ENCODE measurements around the gene PLD5. TPM values are rescaled to one million over a fixed set of nuclear protein-coding genes. Genes with fewer than 3 reads are reported as not detected.
"Not testable (repeated sequence)": the region's sequence is repeated elsewhere in the genome, so short reads cannot be mapped to it uniquely, and the experiment has no call there.

Gene PLD5
- total and polyA plus RNA-seq, 5 donors = 0.14 to 0.31 (median 0.17) TPM; not detected in 1

- H3K4me1 ChIP-seq (ENCODE audit: control insufficient read depth, insufficient read depth, low read length); intact Hi-C loops (cut with DNase I); H3K27ac ChIP-seq (ENCODE audit: low read length); H3K9me3 ChIP-seq (ENCODE audit: control insufficient read depth, low read length); ATAC-seq; DNase-seq; H3K4me3 ChIP-seq (ENCODE audit: low read length); H3K27me3 ChIP-seq (ENCODE audit: control insufficient read depth, insufficient read depth): not testable (repeated sequence)
- 28% methylated on average over 5 of the region's 5 CpGs for WGBS
Measured at GRCh38 chr1:242330865-242331264, 193.6 kb downstream of the PLD5 start.

GRCh38 chr1:242327381-242327780, 197.1 kb downstream of the PLD5 start:
- H3K9me3 ChIP-seq (ENCODE audit: control insufficient read depth, low read length); H3K4me1 ChIP-seq (ENCODE audit: control insufficient read depth, insufficient read depth, low read length); DNase-seq; ATAC-seq; H3K4me3 ChIP-seq (ENCODE audit: low read length); intact Hi-C loops (cut with DNase I); H3K27ac ChIP-seq (ENCODE audit: low read length); H3K27me3 ChIP-seq (ENCODE audit: control insufficient read depth, insufficient read depth): not testable (repeated sequence)

- intact Hi-C loops (cut with DNase I); H3K9me3 ChIP-seq (ENCODE audit: control insufficient read depth, low read length); H3K27ac ChIP-seq (ENCODE audit: low read length); H3K4me3 ChIP-seq (ENCODE audit: low read length); DNase-seq; ATAC-seq; H3K4me1 ChIP-seq (ENCODE audit: control insufficient read depth, insufficient read depth, low read length); H3K27me3 ChIP-seq (ENCODE audit: control insufficient read depth, insufficient read depth): not testable (repeated sequence)
- 42% methylated on average over 7 of the region's 7 CpGs for WGBS
Measured at GRCh38 chr1:242321981-242322380, 202.5 kb downstream of the PLD5 start.

GRCh38 chr1:242318140-242318539, 206.4 kb downstream of the PLD5 start:
- Histone ChIP-seq H3K27ac (ENCODE audit: low read length) (no peak overlapping the region), H3K9me3 (ENCODE audit: control insufficient read depth, low read length) (no peaks in the 10 kb centered on the region), H3K27me3 (ENCODE audit: control insufficient read depth, insufficient read depth) (no peaks in the 10 kb centered on the region), H3K4me3 (ENCODE audit: low read length) (no peak overlapping the region), H3K4me1 (ENCODE audit: control insufficient read depth, insufficient read depth, low read length) (no peaks in the 10 kb centered on the region)
- ATAC-seq = no peak
- intact Hi-C loops (cut with DNase I) = no loop called here
- DNase-seq = no peak
- 84% methylated on average over 10 of the region's 10 CpGs for WGBS

GRCh38 chr1:242314865-242315264, 209.6 kb downstream of the PLD5 start:
- H3K27ac ChIP-seq (ENCODE audit: low read length); H3K4me1 ChIP-seq (ENCODE audit: control insufficient read depth, insufficient read depth, low read length); H3K9me3 ChIP-seq (ENCODE audit: control insufficient read depth, low read length); ATAC-seq; H3K27me3 ChIP-seq (ENCODE audit: control insufficient read depth, insufficient read depth); intact Hi-C loops (cut with DNase I); DNase-seq; H3K4me3 ChIP-seq (ENCODE audit: low read length): not testable (repeated sequence)
- WGBS = 87% methylated on average over 1 of the region's 1 CpG

GRCh38 chr1:242314085-242314649, 210.3 kb downstream of the PLD5 start:
- ATAC-seq; H3K27ac ChIP-seq (ENCODE audit: low read length); H3K4me3 ChIP-seq (ENCODE audit: low read length); H3K27me3 ChIP-seq (ENCODE audit: control insufficient read depth, insufficient read depth); H3K4me1 ChIP-seq (ENCODE audit: control insufficient read depth, insufficient read depth, low read length); H3K9me3 ChIP-seq (ENCODE audit: control insufficient read depth, low read length); intact Hi-C loops (cut with DNase I); DNase-seq: not testable (repeated sequence)
- 40% methylated on average over 3 of the region's 3 CpGs for WGBS

- intact Hi-C loops (cut with DNase I); H3K4me3 ChIP-seq (ENCODE audit: low read length); ATAC-seq; H3K9me3 ChIP-seq (ENCODE audit: control insufficient read depth, low read length); DNase-seq; H3K27me3 ChIP-seq (ENCODE audit: control insufficient read depth, insufficient read depth); H3K27ac ChIP-seq (ENCODE audit: low read length); H3K4me1 ChIP-seq (ENCODE audit: control insufficient read depth, insufficient read depth, low read length): not testable (repeated sequence)
- 44% methylated on average over 6 of the region's 7 CpGs for WGBS
Measured at GRCh38 chr1:242308681-242309080, 215.8 kb downstream of the PLD5 start.

GRCh38 chr1:242293781-242294180, 230.7 kb downstream of the PLD5 start:
- WGBS = 85% methylated on average over 1 of the region's 1 CpG
- H3K9me3 ChIP-seq (ENCODE audit: control insufficient read depth, low read length); H3K27me3 ChIP-seq (ENCODE audit: control insufficient read depth, insufficient read depth); H3K27ac ChIP-seq (ENCODE audit: low read length); intact Hi-C loops (cut with DNase I); H3K4me1 ChIP-seq (ENCODE audit: control insufficient read depth, insufficient read depth, low read length); H3K4me3 ChIP-seq (ENCODE audit: low read length); ATAC-seq; DNase-seq: not testable (repeated sequence)

- ATAC-seq; DNase-seq; H3K4me1 ChIP-seq (ENCODE audit: control insufficient read depth, insufficient read depth, low read length); H3K4me3 ChIP-seq (ENCODE audit: low read length); intact Hi-C loops (cut with DNase I); H3K9me3 ChIP-seq (ENCODE audit: control insufficient read depth, low read length); H3K27ac ChIP-seq (ENCODE audit: low read length); H3K27me3 ChIP-seq (ENCODE audit: control insufficient read depth, insufficient read depth): not testable (repeated sequence)
- 80% methylated on average over 3 of the region's 3 CpGs for WGBS
Measured at GRCh38 chr1:242288067-242288466, 236.4 kb downstream of the PLD5 start.

GRCh38 chr1:242282758-242283485, 241.6 kb downstream of the PLD5 start:
- H3K9me3 ChIP-seq (ENCODE audit: control insufficient read depth, low read length); intact Hi-C loops (cut with DNase I); H3K27ac ChIP-seq (ENCODE audit: low read length); H3K4me3 ChIP-seq (ENCODE audit: low read length); H3K27me3 ChIP-seq (ENCODE audit: control insufficient read depth, insufficient read depth); ATAC-seq; H3K4me1 ChIP-seq (ENCODE audit: control insufficient read depth, insufficient read depth, low read length); DNase-seq: not testable (repeated sequence)
- 55% methylated on average over 5 of the region's 5 CpGs for WGBS

GRCh38 chr1:242278406-242278805, 246.1 kb downstream of the PLD5 start:
- H3K9me3 ChIP-seq (ENCODE audit: control insufficient read depth, low read length); intact Hi-C loops (cut with DNase I); H3K27ac ChIP-seq (ENCODE audit: low read length); H3K4me3 ChIP-seq (ENCODE audit: low read length); ATAC-seq; H3K27me3 ChIP-seq (ENCODE audit: control insufficient read depth, insufficient read depth); DNase-seq; H3K4me1 ChIP-seq (ENCODE audit: control insufficient read depth, insufficient read depth, low read length): not testable (repeated sequence)
- WGBS = 74% methylated on average over 3 of the region's 3 CpGs
